ENCODE measurements around the gene DDX6. TPM values are rescaled to one million over a fixed set of nuclear protein-coding genes. Genes with fewer than 3 reads are reported as not detected.

Gene DDX6, protein sequence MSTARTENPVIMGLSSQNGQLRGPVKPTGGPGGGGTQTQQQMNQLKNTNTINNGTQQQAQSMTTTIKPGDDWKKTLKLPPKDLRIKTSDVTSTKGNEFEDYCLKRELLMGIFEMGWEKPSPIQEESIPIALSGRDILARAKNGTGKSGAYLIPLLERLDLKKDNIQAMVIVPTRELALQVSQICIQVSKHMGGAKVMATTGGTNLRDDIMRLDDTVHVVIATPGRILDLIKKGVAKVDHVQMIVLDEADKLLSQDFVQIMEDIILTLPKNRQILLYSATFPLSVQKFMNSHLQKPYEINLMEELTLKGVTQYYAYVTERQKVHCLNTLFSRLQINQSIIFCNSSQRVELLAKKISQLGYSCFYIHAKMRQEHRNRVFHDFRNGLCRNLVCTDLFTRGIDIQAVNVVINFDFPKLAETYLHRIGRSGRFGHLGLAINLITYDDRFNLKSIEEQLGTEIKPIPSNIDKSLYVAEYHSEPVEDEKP
- polyA plus RNA-seq (2012; rRNA removed): 7.9 and 13.0 TPM in 2 replicates
- 10.6 and 12.3 TPM in 2 replicates for polyA plus RNA-seq (2012; cell fraction: cytosol; rRNA removed)
- polyA plus RNA-seq (2012; cell fraction: nucleus; rRNA removed): 4.6 and 11.1 TPM in 2 replicates

DNA sequence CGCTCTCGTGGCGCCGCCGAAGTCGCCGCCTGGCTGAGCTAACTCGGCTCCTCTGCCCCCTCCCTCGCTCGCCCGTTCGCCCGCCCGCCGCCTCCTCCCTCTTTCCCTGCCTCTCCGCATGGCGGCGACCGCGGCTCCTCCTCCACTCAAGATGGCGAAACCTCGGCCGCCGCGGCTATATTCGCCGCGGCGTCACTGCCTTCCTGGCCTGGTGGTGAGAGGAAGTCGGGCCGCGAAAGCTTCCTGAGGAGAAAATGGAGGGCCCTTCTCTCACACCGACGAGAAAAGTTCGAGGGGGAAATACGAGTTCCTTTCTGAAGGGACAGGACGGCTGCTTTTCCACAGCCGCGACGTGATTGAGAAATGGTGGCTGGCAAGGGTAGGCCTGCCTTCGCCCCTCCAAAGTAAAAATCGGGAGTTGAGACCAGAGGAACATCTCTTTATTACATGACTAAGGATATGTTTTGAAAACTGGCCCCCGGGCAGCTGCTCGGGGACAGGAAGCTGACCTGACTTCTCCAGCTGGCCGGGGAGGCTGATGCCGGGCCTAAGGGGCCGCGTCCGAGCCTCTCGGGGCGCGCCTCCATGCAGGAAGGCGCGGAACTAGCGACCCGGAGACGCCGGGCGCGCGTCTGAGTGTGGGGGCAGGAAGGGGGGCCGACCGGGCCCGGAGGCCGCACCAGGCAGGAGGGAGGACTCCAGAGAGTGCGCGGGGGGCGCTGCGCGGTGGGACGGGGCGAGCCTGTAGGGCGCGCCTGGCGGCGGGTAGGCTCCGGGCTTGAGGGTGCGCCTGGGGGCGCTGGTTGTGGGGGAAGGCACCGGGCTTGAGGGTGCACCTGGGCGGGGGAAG is at the start of gene DDX6:
Gene DDX6 (minus strand): TSS at position 54 of the 850 bp plus-strand sequence. CDS start 4,913 bp downstream, outside the sequence.
- Histone ChIP-seq H3K4me1 (ENCODE audit: control insufficient read depth in 1 of 2, insufficient read depth in 2 of 2, low read depth in 1 of 2, low read length in 1 of 2) (peaks cover 4 to 19% of the 10 kb centered on the region in 2 experiments; a peak in 2 of 4 replicates), H3K36me3 (replicated peaks in 1 of 2; ENCODE audit: control insufficient read depth in 1 of 2, insufficient read depth in 2 of 2, low read length in 1 of 2) (no peaks in the 10 kb centered on the region), H3K4me3 (ENCODE audit: low read depth in 2 of 2, low read length in 1 of 2) (peak within 1 kb of the TSS; percentile 71 to 90), H3K9me2 (no peaks in the 10 kb centered on the region), H3K27ac (ENCODE audit: low read depth in 2 of 2, low read length in 1 of 2) (peak within 1 kb of the TSS; percentile 96 to 97), H3F3A (replicated peaks; ENCODE audit: insufficient read depth) (peaks cover 11% of the 10 kb centered on the region), H3K4me2 (peak within 1 kb of the TSS; percentile 91), H3K9me3 (no peaks in the 10 kb centered on the region), H4K20me1 (ENCODE audit: insufficient read depth) (peaks cover 36% of the 10 kb centered on the region), H2AFZ (ENCODE audit: low read depth) (peak within 1 kb of the TSS; percentile 85), H3K27me3 (ENCODE audit: insufficient read depth) (no peaks in the 10 kb centered on the region), H3K79me2 (ENCODE audit: insufficient read depth) (peaks cover 51% of the 10 kb centered on the region), H3K9ac (peak within 1 kb of the TSS; percentile 100)
- ChIA-PET POLR2A (interaction anchor here (0.6 to 2.4 kb wide), 14 partner anchors 8 to 206 kb away, joined by 3 to 18 read pairs (median 3); partner anchors contain the start of gene CENATAC), CTCF (interaction anchor here (0.6 to 9.5 kb wide), 28 partner anchors 9 to 250 kb away, joined by 3 to 101 read pairs (median 4); partner anchors contain the start of gene UPK2)
- 0% methylated on average over 36 of the region's 81 CpGs for whole genome bisulfite sequencing (ENCODE audit: low lambda C conversion rate)
- peak; percentile 94 for DNase-seq
- TF ChIP-seq TCF12 (IDR thresholded peaks at IDR 0.05): no peak
- TF ChIP-seq, protein P1, sequence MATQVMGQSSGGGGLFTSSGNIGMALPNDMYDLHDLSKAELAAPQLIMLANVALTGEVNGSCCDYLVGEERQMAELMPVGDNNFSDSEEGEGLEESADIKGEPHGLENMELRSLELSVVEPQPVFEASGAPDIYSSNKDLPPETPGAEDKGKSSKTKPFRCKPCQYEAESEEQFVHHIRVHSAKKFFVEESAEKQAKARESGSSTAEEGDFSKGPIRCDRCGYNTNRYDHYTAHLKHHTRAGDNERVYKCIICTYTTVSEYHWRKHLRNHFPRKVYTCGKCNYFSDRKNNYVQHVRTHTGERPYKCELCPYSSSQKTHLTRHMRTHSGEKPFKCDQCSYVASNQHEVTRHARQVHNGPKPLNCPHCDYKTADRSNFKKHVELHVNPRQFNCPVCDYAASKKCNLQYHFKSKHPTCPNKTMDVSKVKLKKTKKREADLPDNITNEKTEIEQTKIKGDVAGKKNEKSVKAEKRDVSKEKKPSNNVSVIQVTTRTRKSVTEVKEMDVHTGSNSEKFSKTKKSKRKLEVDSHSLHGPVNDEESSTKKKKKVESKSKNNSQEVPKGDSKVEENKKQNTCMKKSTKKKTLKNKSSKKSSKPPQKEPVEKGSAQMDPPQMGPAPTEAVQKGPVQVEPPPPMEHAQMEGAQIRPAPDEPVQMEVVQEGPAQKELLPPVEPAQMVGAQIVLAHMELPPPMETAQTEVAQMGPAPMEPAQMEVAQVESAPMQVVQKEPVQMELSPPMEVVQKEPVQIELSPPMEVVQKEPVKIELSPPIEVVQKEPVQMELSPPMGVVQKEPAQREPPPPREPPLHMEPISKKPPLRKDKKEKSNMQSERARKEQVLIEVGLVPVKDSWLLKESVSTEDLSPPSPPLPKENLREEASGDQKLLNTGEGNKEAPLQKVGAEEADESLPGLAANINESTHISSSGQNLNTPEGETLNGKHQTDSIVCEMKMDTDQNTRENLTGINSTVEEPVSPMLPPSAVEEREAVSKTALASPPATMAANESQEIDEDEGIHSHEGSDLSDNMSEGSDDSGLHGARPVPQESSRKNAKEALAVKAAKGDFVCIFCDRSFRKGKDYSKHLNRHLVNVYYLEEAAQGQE (IDR thresholded peaks at IDR 0.05; ENCODE audit: low read depth, low read length): peak; percentile 75
- TF ChIP-seq NRF1 (IDR thresholded peaks at IDR 0.05; ENCODE audit: low read depth, low read length): peak; percentile 61
- TF ChIP-seq RAD21 (IDR thresholded peaks at IDR 0.05; ENCODE audit: low read length): 0 out of 2 replicates have a peak, but pooled peaks have one; percentile 18
- TF ChIP-seq, protein P2, sequence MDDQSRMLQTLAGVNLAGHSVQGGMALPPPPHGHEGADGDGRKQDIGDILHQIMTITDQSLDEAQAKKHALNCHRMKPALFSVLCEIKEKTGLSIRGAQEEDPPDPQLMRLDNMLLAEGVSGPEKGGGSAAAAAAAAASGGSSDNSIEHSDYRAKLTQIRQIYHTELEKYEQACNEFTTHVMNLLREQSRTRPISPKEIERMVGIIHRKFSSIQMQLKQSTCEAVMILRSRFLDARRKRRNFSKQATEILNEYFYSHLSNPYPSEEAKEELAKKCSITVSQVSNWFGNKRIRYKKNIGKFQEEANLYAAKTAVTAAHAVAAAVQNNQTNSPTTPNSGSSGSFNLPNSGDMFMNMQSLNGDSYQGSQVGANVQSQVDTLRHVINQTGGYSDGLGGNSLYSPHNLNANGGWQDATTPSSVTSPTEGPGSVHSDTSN (IDR thresholded peaks at IDR 0.05): peak; percentile 15; the same call in 1 of the 2 replicates
- TF ChIP-seq, protein P3, sequence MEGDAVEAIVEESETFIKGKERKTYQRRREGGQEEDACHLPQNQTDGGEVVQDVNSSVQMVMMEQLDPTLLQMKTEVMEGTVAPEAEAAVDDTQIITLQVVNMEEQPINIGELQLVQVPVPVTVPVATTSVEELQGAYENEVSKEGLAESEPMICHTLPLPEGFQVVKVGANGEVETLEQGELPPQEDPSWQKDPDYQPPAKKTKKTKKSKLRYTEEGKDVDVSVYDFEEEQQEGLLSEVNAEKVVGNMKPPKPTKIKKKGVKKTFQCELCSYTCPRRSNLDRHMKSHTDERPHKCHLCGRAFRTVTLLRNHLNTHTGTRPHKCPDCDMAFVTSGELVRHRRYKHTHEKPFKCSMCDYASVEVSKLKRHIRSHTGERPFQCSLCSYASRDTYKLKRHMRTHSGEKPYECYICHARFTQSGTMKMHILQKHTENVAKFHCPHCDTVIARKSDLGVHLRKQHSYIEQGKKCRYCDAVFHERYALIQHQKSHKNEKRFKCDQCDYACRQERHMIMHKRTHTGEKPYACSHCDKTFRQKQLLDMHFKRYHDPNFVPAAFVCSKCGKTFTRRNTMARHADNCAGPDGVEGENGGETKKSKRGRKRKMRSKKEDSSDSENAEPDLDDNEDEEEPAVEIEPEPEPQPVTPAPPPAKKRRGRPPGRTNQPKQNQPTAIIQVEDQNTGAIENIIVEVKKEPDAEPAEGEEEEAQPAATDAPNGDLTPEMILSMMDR (IDR thresholded peaks at IDR 0.05): peak; percentile 23
- TF ChIP-seq, protein P4, sequence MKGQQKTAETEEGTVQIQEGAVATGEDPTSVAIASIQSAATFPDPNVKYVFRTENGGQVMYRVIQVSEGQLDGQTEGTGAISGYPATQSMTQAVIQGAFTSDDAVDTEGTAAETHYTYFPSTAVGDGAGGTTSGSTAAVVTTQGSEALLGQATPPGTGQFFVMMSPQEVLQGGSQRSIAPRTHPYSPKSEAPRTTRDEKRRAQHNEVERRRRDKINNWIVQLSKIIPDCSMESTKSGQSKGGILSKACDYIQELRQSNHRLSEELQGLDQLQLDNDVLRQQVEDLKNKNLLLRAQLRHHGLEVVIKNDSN (IDR thresholded peaks at IDR 0.05; ENCODE audit: borderline replicate concordance, low read depth): no peak
- TF ChIP-seq EZH2phosphoT487 (IDR thresholded peaks at IDR 0.05; ENCODE audit: borderline replicate concordance, low read depth): no peak
- TF ChIP-seq FOXJ3 (CRISPR knock-in tag; IDR thresholded peaks at IDR 0.05): 0 out of 2 replicates have a peak, but pooled peaks have one; percentile 15
- TF ChIP-seq YY1 (IDR thresholded peaks at IDR 0.05; ENCODE audit: low read depth): peak; percentile 96
- TF ChIP-seq NFIC (IDR thresholded peaks at IDR 0.05; ENCODE audit: borderline replicate concordance): no peak
- TF ChIP-seq TAF1 (IDR thresholded peaks at IDR 0.05; ENCODE audit: borderline replicate concordance, low read depth, low read length): peak; percentile 99
- TF ChIP-seq MXI1 (IDR thresholded peaks at IDR 0.05; ENCODE audit: low read depth, low read length): peak; percentile 50; the same call in 1 of the 2 replicates
- TF ChIP-seq CHD2 (IDR thresholded peaks at IDR 0.05; ENCODE audit: low read length, partially characterized antibody): no peak
- TF ChIP-seq, protein P5, sequence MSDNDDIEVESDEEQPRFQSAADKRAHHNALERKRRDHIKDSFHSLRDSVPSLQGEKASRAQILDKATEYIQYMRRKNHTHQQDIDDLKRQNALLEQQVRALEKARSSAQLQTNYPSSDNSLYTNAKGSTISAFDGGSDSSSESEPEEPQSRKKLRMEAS (IDR thresholded peaks at IDR 0.05; ENCODE audit: low read depth): peak; percentile 69
- TF ChIP-seq POLR2AphosphoS5 (IDR thresholded peaks at IDR 0.05; ENCODE audit: low read depth, low read length): peak; percentile 76
- peak in 1 of 2 experiments; percentile 29; a peak in 1 of 4 replicates for TF ChIP-seq EP300 (IDR thresholded peaks at IDR 0.05; ENCODE audit: borderline replicate concordance in 1 of 2, low read depth in 1 of 2, low read length in 1 of 2)
- TF ChIP-seq, protein P6, sequence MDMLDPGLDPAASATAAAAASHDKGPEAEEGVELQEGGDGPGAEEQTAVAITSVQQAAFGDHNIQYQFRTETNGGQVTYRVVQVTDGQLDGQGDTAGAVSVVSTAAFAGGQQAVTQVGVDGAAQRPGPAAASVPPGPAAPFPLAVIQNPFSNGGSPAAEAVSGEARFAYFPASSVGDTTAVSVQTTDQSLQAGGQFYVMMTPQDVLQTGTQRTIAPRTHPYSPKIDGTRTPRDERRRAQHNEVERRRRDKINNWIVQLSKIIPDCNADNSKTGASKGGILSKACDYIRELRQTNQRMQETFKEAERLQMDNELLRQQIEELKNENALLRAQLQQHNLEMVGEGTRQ (IDR thresholded peaks at IDR 0.05; ENCODE audit: borderline replicate concordance, low read depth, low read length): no peak
- TF ChIP-seq SIN3A (IDR thresholded peaks at IDR 0.05; ENCODE audit: borderline replicate concordance, low read depth, low read length): peak; percentile 51; the same call in 1 of the 2 replicates
- TF ChIP-seq ELF1 (IDR thresholded peaks at IDR 0.05): 0 out of 2 replicates have a peak, but pooled peaks have one; percentile 0
